ENCODE results near the gene THSD7B.

The THSD7B gene

DNA sequence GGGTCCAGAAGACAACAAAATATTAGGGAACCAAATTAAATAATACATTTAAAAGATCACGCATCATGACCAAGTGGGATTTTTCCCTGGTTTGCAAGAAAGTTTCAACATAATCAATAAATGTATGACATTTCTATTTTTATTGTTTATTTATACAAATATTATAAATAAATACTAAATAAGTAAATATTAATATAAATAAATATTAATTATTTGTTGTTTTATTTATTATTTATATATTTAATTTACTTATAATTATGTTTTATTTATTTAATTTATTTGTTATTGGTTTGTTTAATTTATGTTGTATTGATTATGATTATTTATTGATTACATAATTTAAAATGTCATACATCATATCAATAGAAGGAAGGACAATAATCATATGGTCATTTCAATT lies 956.4 kb downstream of the THSD7B start:
- no peak for DNase-seq

DNA sequence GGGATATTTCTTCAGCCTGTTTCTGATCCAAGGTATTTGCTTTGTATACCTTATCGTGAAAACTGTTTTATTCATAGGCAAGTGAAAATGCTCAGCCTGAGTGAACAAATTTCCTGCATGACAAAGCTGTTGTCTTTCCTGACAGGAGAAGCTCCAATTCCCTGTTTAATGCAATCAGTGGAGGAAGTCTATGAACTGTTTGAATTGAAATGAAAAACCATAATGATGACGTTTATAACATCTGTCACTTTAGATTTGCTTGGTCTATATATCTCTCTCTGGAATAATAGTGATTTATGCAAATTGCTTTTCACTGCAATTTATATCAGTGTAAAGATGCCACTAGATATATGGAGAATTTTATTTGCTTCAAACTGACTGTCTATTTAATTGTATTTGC lies 959.6 kb downstream of the THSD7B start:
- DNase-seq, result peak; percentile 24

Measured in NCI-H2171 treated with DMSO at 0.1 percent for 48 hours (cell line).